ENCODE data around the gene NIP7. TPM values are rescaled to one million over a fixed set of nuclear protein-coding genes. Genes with fewer than 3 reads are reported as not detected.

The NIP7 gene
- total RNA-seq, 3 donors from 2014 or later, result 129 to 136 (median 132) TPM

GRCh38 chr16:69324013-69324531 lies 15.5 kb upstream of the NIP7 start:
- H3K36me3 Mint-ChIP-seq (ENCODE audit: insufficient read depth), result peaks cover 30% of the 10 kb centered on the region
- no peak for DNase-seq
- H3K4me3 Mint-ChIP-seq, result no peak overlapping the region
- no peak for ATAC-seq
- H3K27me3 Mint-ChIP-seq (ENCODE audit: low read depth), result no peaks in the 10 kb centered on the region
- H3K9me3 Mint-ChIP-seq, result no peaks in the 10 kb centered on the region
- H3K4me1 Mint-ChIP-seq (ENCODE audit: low read depth), result peaks cover 35% of the 10 kb centered on the region

DNA sequence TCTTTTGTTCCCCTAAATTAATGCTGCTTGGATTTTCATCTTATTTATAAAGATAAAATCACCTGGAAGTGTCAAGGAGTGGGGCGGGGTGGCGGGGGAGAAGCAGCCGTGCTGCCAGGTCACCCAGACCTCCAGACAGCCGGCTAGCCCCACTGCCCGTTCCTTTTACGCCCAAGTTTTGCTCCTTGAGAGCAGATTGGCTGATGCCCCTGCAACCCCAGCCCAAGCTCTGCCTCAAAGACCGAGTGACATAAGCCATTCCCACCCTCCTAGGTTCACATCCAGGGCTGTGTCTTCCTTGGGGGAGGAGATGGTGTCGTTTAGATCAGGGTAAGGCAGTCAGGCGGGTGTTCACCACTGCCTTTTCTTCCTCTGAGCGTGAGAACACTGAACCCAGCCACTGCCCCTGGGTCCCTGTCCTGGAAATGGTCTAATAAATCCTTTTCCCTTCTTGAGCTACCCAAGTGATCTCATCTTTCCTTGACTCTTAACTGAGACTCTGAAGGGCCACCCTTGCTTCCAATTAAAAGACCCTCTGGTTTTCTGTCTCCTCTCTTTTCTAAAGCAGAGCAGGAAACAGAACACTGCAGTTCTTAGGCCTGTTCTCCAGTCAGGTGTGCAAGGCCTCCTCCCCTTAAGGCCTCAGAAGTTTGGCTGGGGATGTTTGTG lies 14.9 kb upstream of the NIP7 start:
- DNase-seq (no peak), ATAC-seq (no peak)
- Mint-ChIP-seq H3K36me3 (ENCODE audit: insufficient read depth) (peaks cover 26% of the 10 kb centered on the region), H3K27me3 (ENCODE audit: low read depth) (no peaks in the 10 kb centered on the region), H3K9me3 (no peaks in the 10 kb centered on the region), H3K4me3 (no peak overlapping the region), H3K4me1 (ENCODE audit: low read depth) (peaks cover 40% of the 10 kb centered on the region)

DNA sequence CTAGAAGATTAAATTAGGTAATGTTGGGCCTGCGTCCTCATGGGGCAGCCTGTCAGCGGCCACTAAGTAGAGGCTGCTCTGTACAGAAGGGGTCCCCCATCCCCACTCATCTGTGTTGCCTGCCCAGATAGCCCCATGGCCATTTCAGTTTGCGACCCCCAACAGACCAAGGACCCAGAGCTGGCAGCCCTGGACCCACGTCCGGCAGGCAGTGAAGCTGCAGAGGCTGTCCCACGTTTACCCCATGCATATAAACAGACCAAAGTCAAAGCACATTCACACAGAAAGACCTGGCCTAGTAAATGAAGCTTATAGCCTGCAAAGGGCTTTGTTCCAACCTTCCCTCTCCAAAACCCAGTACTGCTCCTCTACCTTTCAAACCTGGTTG lies 13.8 kb upstream of the NIP7 start:
- peaks cover 24% of the 10 kb centered on the region for H3K36me3 Mint-ChIP-seq (ENCODE audit: insufficient read depth)
- peak overlapping the region; percentile 66 for H3K4me3 Mint-ChIP-seq
- DNase-seq, result no peak
- no peak for ATAC-seq
- H3K9me3 Mint-ChIP-seq, result no peaks in the 10 kb centered on the region
- peaks cover 40% of the 10 kb centered on the region for H3K4me1 Mint-ChIP-seq (ENCODE audit: low read depth)
- no peaks in the 10 kb centered on the region for H3K27me3 Mint-ChIP-seq (ENCODE audit: low read depth)

- Mint-ChIP-seq H3K9me3 (no peaks in the 10 kb centered on the region), H3K4me1 (ENCODE audit: low read depth) (peaks cover 40% of the 10 kb centered on the region), H3K27me3 (ENCODE audit: low read depth) (no peaks in the 10 kb centered on the region), H3K36me3 (ENCODE audit: insufficient read depth) (peaks cover 20% of the 10 kb centered on the region), H3K4me3 (peak overlapping the region; percentile 66)
- no peak for DNase-seq
- no peak for ATAC-seq
These were observed 13.2 kb upstream of the NIP7 start for GRCh38 chr16:69326172-69326873.

- peaks cover 44% of the 10 kb centered on the region for H3K4me1 Mint-ChIP-seq (ENCODE audit: low read depth)
- H3K4me3 Mint-ChIP-seq, result peak overlapping the region; percentile 85
- no peaks in the 10 kb centered on the region for H3K9me3 Mint-ChIP-seq
- peaks cover 14% of the 10 kb centered on the region for H3K36me3 Mint-ChIP-seq (ENCODE audit: insufficient read depth)
- no peaks in the 10 kb centered on the region for H3K27me3 Mint-ChIP-seq (ENCODE audit: low read depth)
- ATAC-seq, result no peak
- DNase-seq, result no peak
These were observed 11.8 kb upstream of the NIP7 start for GRCh38 chr16:69327585-69328310.

- DNase-seq, result no peak
- H3K4me3 Mint-ChIP-seq, result peak overlapping the region; percentile 85
- H3K36me3 Mint-ChIP-seq (ENCODE audit: insufficient read depth), result peaks cover 13% of the 10 kb centered on the region
- H3K4me1 Mint-ChIP-seq (ENCODE audit: low read depth), result peaks cover 49% of the 10 kb centered on the region
- H3K9me3 Mint-ChIP-seq, result no peaks in the 10 kb centered on the region
- no peaks in the 10 kb centered on the region for H3K27me3 Mint-ChIP-seq (ENCODE audit: low read depth)
- ATAC-seq, result no peak
These were observed 10.7 kb upstream of the NIP7 start for GRCh38 chr16:69328854-69329316.

- Mint-ChIP-seq H3K36me3 (ENCODE audit: insufficient read depth) (peaks cover 18% of the 10 kb centered on the region), H3K27me3 (ENCODE audit: low read depth) (no peaks in the 10 kb centered on the region), H3K4me3 (peak overlapping the region; percentile 85), H3K4me1 (ENCODE audit: low read depth) (peaks cover 49% of the 10 kb centered on the region), H3K9me3 (no peaks in the 10 kb centered on the region)
- ATAC-seq (peak; percentile 59 to 68), DNase-seq (peak; percentile 54)
These were observed 9.9 kb upstream of the NIP7 start for GRCh38 chr16:69329369-69330285.

- peaks cover 45% of the 10 kb centered on the region for H3K4me1 Mint-ChIP-seq (ENCODE audit: low read depth)
- peak; percentile 97 for ATAC-seq
These were observed 9.1 kb upstream of the NIP7 start, which contains the start of gene PDF for GRCh38 chr16:69330286-69331109. TSS of gene PDF (minus strand) at chr16:69330588. CDS start at chr16:69330570, 18 bp downstream.

GRCh38 chr16:69334696-69335095 lies 4.9 kb upstream of the NIP7 start:
- Mint-ChIP-seq H3K36me3 (ENCODE audit: insufficient read depth) (peaks cover 24% of the 10 kb centered on the region), H3K4me3 (no peak overlapping the region), H3K4me1 (ENCODE audit: low read depth) (peaks cover 36% of the 10 kb centered on the region), H3K9me3 (no peaks in the 10 kb centered on the region), H3K27me3 (ENCODE audit: low read depth) (no peaks in the 10 kb centered on the region)
- no peak for ATAC-seq
- DNase-seq, result no peak

More at GRCh38 chr16:69330286-69331109, 9.1 kb upstream of the NIP7 start, which contains the start of gene PDF:
- H3K4me3 Mint-ChIP-seq, result peak within 1 kb of the TSS; percentile 85
- peak; percentile 74 for DNase-seq
- no peaks in the 10 kb centered on the region for H3K9me3 Mint-ChIP-seq
- H3K36me3 Mint-ChIP-seq (ENCODE audit: insufficient read depth), result peaks cover 18% of the 10 kb centered on the region
- no peaks in the 10 kb centered on the region for H3K27me3 Mint-ChIP-seq (ENCODE audit: low read depth)

- Mint-ChIP-seq H3K4me1 (ENCODE audit: low read depth) (peaks cover 46% of the 10 kb centered on the region), H3K36me3 (ENCODE audit: insufficient read depth) (peaks cover 39% of the 10 kb centered on the region), H3K4me3 (peak overlapping the region; percentile 100), H3K9me3 (no peaks in the 10 kb centered on the region), H3K27me3 (ENCODE audit: low read depth) (no peaks in the 10 kb centered on the region)
- ATAC-seq, result no peak
- no peak for DNase-seq
These were observed 849 bp upstream of the NIP7 start for GRCh38 chr16:69338557-69339288.

DNA sequence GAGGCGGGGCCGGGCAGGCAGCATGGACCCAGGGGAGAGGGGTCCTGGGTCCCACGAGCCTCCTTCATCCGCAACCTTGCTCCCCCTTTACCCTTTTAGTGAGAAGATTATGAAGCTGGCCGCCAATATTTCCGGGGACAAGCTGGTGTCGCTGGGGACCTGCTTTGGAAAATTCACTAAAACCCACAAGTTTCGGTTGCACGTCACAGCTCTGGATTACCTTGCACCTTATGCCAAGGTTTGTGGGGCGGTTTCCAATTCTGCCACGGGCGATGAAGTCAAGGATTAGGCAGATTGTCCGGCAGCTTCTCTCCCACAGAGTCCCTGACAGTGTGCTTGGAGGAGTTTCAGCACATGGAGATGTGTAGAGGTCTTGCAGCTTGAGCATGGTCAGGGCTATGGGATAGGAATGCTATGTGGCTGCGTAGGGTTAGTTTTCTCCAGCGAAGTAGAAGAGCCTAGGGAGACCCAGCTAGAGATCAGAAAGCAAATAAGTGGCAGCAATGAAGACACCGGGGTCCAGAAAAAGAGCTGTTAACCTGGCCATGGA lies 598 bp downstream of the NIP7 start:
- ATAC-seq, result peak in 1 of 2 donors; percentile 1
- no peaks in the 10 kb centered on the region for H3K9me3 Mint-ChIP-seq
- no peak for DNase-seq
- peaks cover 46% of the 10 kb centered on the region for H3K4me1 Mint-ChIP-seq (ENCODE audit: low read depth)
- peaks cover 34% of the 10 kb centered on the region for H3K36me3 Mint-ChIP-seq (ENCODE audit: insufficient read depth)
- H3K4me3 Mint-ChIP-seq, result peak overlapping the region; percentile 100
- no peaks in the 10 kb centered on the region for H3K27me3 Mint-ChIP-seq (ENCODE audit: low read depth)

GRCh38 chr16:69344171-69344570 lies 4.6 kb downstream of the NIP7 start:
- no peaks in the 10 kb centered on the region for H3K27me3 Mint-ChIP-seq (ENCODE audit: low read depth)
- ATAC-seq, result no peak
- no peak for DNase-seq
- peaks cover 30% of the 10 kb centered on the region for H3K4me1 Mint-ChIP-seq (ENCODE audit: low read depth)
- no peak overlapping the region for H3K4me3 Mint-ChIP-seq
- peaks cover 32% of the 10 kb centered on the region for H3K36me3 Mint-ChIP-seq (ENCODE audit: insufficient read depth)
- no peaks in the 10 kb centered on the region for H3K9me3 Mint-ChIP-seq

Data from activated T-cell treated with anti-CD3 and anti-CD28 coated beads, Interleukin-2, amount 50 U/mL, for 4 hours (primary cell).